ENCODE results near the gene ANKRD44.
"Not testable (repeated sequence)": the region's sequence is repeated elsewhere in the genome, so short reads cannot be mapped to it uniquely, and the experiment has no call there.

ANKRD44 gene

GRCh38 chr2:197240421-197241041 is 70.0 kb downstream of the ANKRD44 start:
- no peaks in the 10 kb centered on the region for H3K36me3 ChIP-seq (ENCODE audit: insufficient read depth, low read length)
- H3K4me2 ChIP-seq (ENCODE audit: insufficient read depth, low read length): peak overlapping the region; percentile 61
- peaks cover 24% of the 10 kb centered on the region for H3K79me2 ChIP-seq (ENCODE audit: insufficient read depth, low read length)
- peak overlapping the region; percentile 47; the same call in 1 of the 2 replicates for H3K9ac ChIP-seq (ENCODE audit: low read depth, low read length)
- no peaks in the 10 kb centered on the region for H3K27me3 ChIP-seq (ENCODE audit: insufficient read depth, low read length, poor library complexity)
- H3K4me3 ChIP-seq (ENCODE audit: low read depth in 1 of 2, low read length in 2 of 2): no peak overlapping the region
- no peaks in the 10 kb centered on the region for H3K9me3 ChIP-seq (ENCODE audit: insufficient read depth, low read length, severe bottlenecking)
- H4K20me1 ChIP-seq (ENCODE audit: insufficient read depth, low read length): no peaks in the 10 kb centered on the region
- peak overlapping the region; percentile 45; the same call in 1 of the 2 replicates for H2AFZ ChIP-seq (ENCODE audit: low read depth, low read length)
- DNase-seq: peak; percentile 45
- TF ChIP-seq EZH2 (IDR thresholded peaks at IDR 0.05; ENCODE audit: borderline replicate concordance, low read depth, low read length, severe bottlenecking) (no peak), CTCF (IDR thresholded peaks at IDR 0.05; ENCODE audit: borderline replicate concordance, extremely low read depth, low read length, poor library complexity, severe bottlenecking) (no peak)
- peak; percentile 70 for ATAC-seq (ENCODE audit: insufficient read depth, low read depth)
- peak overlapping the region; percentile 81 for H3K27ac ChIP-seq (ENCODE audit: low read length)
- peaks cover 30% of the 10 kb centered on the region for H3K4me1 ChIP-seq (ENCODE audit: insufficient read depth, low read length)

GRCh38 chr2:197240018-197240417 is 70.6 kb downstream of the ANKRD44 start:
- H3K4me1 ChIP-seq (ENCODE audit: insufficient read depth, low read length): peaks cover 30% of the 10 kb centered on the region
- DNase-seq: peak; percentile 30
- peak; percentile 22; the same call in 2 of the 3 replicates for ATAC-seq (ENCODE audit: insufficient read depth, low read depth)
- H3K4me3 ChIP-seq (ENCODE audit: low read depth in 1 of 2, low read length in 2 of 2); H3K27me3 ChIP-seq (ENCODE audit: insufficient read depth, low read length, poor library complexity); H3K36me3 ChIP-seq (ENCODE audit: insufficient read depth, low read length); H3K9me3 ChIP-seq (ENCODE audit: insufficient read depth, low read length, severe bottlenecking); H4K20me1 ChIP-seq (ENCODE audit: insufficient read depth, low read length): not testable (repeated sequence)
- peak overlapping the region; percentile 61 for H3K4me2 ChIP-seq (ENCODE audit: insufficient read depth, low read length)
- H3K9ac ChIP-seq (ENCODE audit: low read depth, low read length): peak overlapping the region; percentile 47; the same call in 1 of the 2 replicates
- peak overlapping the region; percentile 85 for H3K27ac ChIP-seq (ENCODE audit: low read length)
- H3K79me2 ChIP-seq (ENCODE audit: insufficient read depth, low read length): peaks cover 24% of the 10 kb centered on the region
- peak overlapping the region; percentile 45; the same call in 1 of the 2 replicates for H2AFZ ChIP-seq (ENCODE audit: low read depth, low read length)

- Histone ChIP-seq H3K36me3 (ENCODE audit: insufficient read depth, low read length) (no peaks in the 10 kb centered on the region), H2AFZ (ENCODE audit: low read depth, low read length) (peak overlapping the region; percentile 53; the same call in 1 of the 2 replicates), H3K9ac (ENCODE audit: low read depth, low read length) (peak overlapping the region; percentile 47), H3K79me2 (ENCODE audit: insufficient read depth, low read length) (peaks cover 24% of the 10 kb centered on the region), H3K4me3 (ENCODE audit: low read depth in 1 of 2, low read length in 2 of 2) (peak overlapping the region in 1 of 2 experiments; percentile 42; a peak in 2 of 4 replicates), H3K27me3 (ENCODE audit: insufficient read depth, low read length, poor library complexity) (no peaks in the 10 kb centered on the region), H4K20me1 (ENCODE audit: insufficient read depth, low read length) (no peaks in the 10 kb centered on the region), H3K9me3 (ENCODE audit: insufficient read depth, low read length, severe bottlenecking) (no peaks in the 10 kb centered on the region), H3K4me2 (ENCODE audit: insufficient read depth, low read length) (peak overlapping the region; percentile 61), H3K4me1 (ENCODE audit: insufficient read depth, low read length) (peaks cover 30% of the 10 kb centered on the region), H3K27ac (ENCODE audit: low read length) (peak overlapping the region; percentile 85)
- DNase-seq (peak; percentile 16), ATAC-seq (ENCODE audit: insufficient read depth, low read depth) (peak; percentile 70)
- TF ChIP-seq CTCF (IDR thresholded peaks at IDR 0.05; ENCODE audit: borderline replicate concordance, extremely low read depth, low read length, poor library complexity, severe bottlenecking) (no peak), EZH2 (IDR thresholded peaks at IDR 0.05; ENCODE audit: borderline replicate concordance, low read depth, low read length, severe bottlenecking) (no peak)
These were observed 71.1 kb downstream of the ANKRD44 start for GRCh38 chr2:197239434-197239833.

GRCh38 chr2:197238043-197238365 is 72.6 kb downstream of the ANKRD44 start:
- Histone ChIP-seq H3K79me2 (ENCODE audit: insufficient read depth, low read length) (peaks cover 21% of the 10 kb centered on the region), H3K4me1 (ENCODE audit: insufficient read depth, low read length) (peaks cover 30% of the 10 kb centered on the region), H3K9ac (ENCODE audit: low read depth, low read length) (no peak overlapping the region), H3K36me3 (ENCODE audit: insufficient read depth, low read length) (no peaks in the 10 kb centered on the region), H3K4me2 (ENCODE audit: insufficient read depth, low read length) (no peak overlapping the region), H3K27ac (ENCODE audit: low read length) (no peak overlapping the region), H2AFZ (ENCODE audit: low read depth, low read length) (no peak overlapping the region), H3K4me3 (ENCODE audit: low read depth in 1 of 2, low read length in 2 of 2) (no peak overlapping the region), H3K9me3 (ENCODE audit: insufficient read depth, low read length, severe bottlenecking) (no peaks in the 10 kb centered on the region), H3K27me3 (ENCODE audit: insufficient read depth, low read length, poor library complexity) (no peaks in the 10 kb centered on the region), H4K20me1 (ENCODE audit: insufficient read depth, low read length) (no peaks in the 10 kb centered on the region)
- no peak for DNase-seq
- no peak for ATAC-seq (ENCODE audit: insufficient read depth, low read depth)
- no peak for TF ChIP-seq EZH2 (IDR thresholded peaks at IDR 0.05; ENCODE audit: borderline replicate concordance, low read depth, low read length, severe bottlenecking)
- TF ChIP-seq CTCF (IDR thresholded peaks at IDR 0.05; ENCODE audit: borderline replicate concordance, extremely low read depth, low read length, poor library complexity, severe bottlenecking): no peak
